Activated T-helper 1 cell treated with anti-CD3 and anti-CD28 coated beads, Interleukin-12 subunit alpha, Interleukin-12 subunit beta, Interleukin-2, Interleukin-4 antibody, amounts not matched to agents 30 ng/mL and 10 ng/mL and 1 ng/mL, durations not matched to agents 14 hours and 24 hours and 36 hours (primary cell): ENCODE data around the gene KARS1. TPM values are rescaled to one million over a fixed set of nuclear protein-coding genes. Genes with fewer than 3 reads are reported as not detected.

Experiments
- DNase-seq: peaks from one replicate; pipeline ENCODE4 v3.0.0; 2021; ENCODE audit warnings: low spot score
- H3K27ac Mint-ChIP-seq: one replicate; pipeline ENCODE4 v1.8.0; 2021; ENCODE audit warnings: mild to moderate bottlenecking, mixed read lengths
- H3K27me3 Mint-ChIP-seq: one replicate; pipeline ENCODE4 v1.8.0; 2022; ENCODE audit warnings: mild to moderate bottlenecking, moderate library complexity, mixed read lengths; ENCODE audit not compliant: insufficient read depth
- H3K36me3 Mint-ChIP-seq: one replicate; pipeline ENCODE4 v1.8.0; 2021; ENCODE audit warnings: low read depth, mixed read lengths
- H3K4me1 Mint-ChIP-seq: one replicate; pipeline ENCODE4 v1.8.0; 2021; ENCODE audit warnings: low read depth, mixed read lengths
- H3K4me3 Mint-ChIP-seq: one replicate; pipeline ENCODE4 v1.8.0; 2021; ENCODE audit warnings: mild to moderate bottlenecking, moderate library complexity, mixed read lengths
- H3K9me3 Mint-ChIP-seq: one replicate; pipeline ENCODE4 v1.8.0; 2021; ENCODE audit warnings: mixed read lengths
- intact Hi-C: fragments of 100-400 bp; cut with micrococcal nuclease; formaldehyde crosslinking; loops from one replicate; pipeline ENCODE4 v1.15.1; 2024
- total RNA-seq: library from RNA; stranded (reverse); gene quantifications from 2 replicates; pipeline ENCODE4 v1.2.3, GENCODE V29; 2022

Gene KARS1
- 256 and 271 TPM in 2 replicates for total RNA-seq

GRCh38 chr16:75647492-75648264 is at the start of gene KARS1, which contains the start of gene TERF2IP:
Gene KARS1 (minus strand): TSS chr16:75647665. CDS start chr16:75647639, 26 bp downstream.
Gene TERF2IP (plus strand): TSS chr16:75647773. CDS start chr16:75647883, 110 bp downstream.
- Mint-ChIP-seq H3K36me3 (peaks cover 46% of the 10 kb centered on the region), H3K4me1 (peaks cover 58% of the 10 kb centered on the region), H3K4me3 (peak within 1 kb of the TSS; percentile 96), H3K27me3 (no peaks in the 10 kb centered on the region), H3K27ac (peak within 1 kb of the TSS; percentile 97), H3K9me3 (no peaks in the 10 kb centered on the region)
- intact Hi-C loops, result loop anchor here (1.0 to 10.0 kb wide), 13 partner anchors 24 to 1565 kb away; partner anchors contain the start of genes ADAT1, CFDP1, GABARAPL2 and GLG1
- peak; percentile 96 for DNase-seq

GRCh38 chr16:75695708-75696107 is 48.2 kb upstream of the KARS1 start:
- DNase-seq, result no peak
- H3K27me3 Mint-ChIP-seq, result peaks cover 3% of the 10 kb centered on the region
- no peak overlapping the region for H3K27ac Mint-ChIP-seq
- H3K4me1 Mint-ChIP-seq, result no peaks in the 10 kb centered on the region
- no peaks in the 10 kb centered on the region for H3K36me3 Mint-ChIP-seq
- H3K9me3 Mint-ChIP-seq, result no peaks in the 10 kb centered on the region
- H3K4me3 Mint-ChIP-seq, result no peak overlapping the region
- intact Hi-C loops, result no loop called here

- no peaks in the 10 kb centered on the region for H3K4me1 Mint-ChIP-seq
- intact Hi-C loops, result no loop called here
- no peaks in the 10 kb centered on the region for H3K36me3 Mint-ChIP-seq
- H3K27ac Mint-ChIP-seq, result no peak overlapping the region
- no peak overlapping the region for H3K4me3 Mint-ChIP-seq
- H3K27me3 Mint-ChIP-seq, result peaks cover 7% of the 10 kb centered on the region
- DNase-seq, result no peak
- H3K9me3 Mint-ChIP-seq, result peaks cover 4% of the 10 kb centered on the region
Measured at GRCh38 chr16:75687361-75687760, 39.9 kb upstream of the KARS1 start.

GRCh38 chr16:75682308-75682707 is 34.8 kb upstream of the KARS1 start:
- peaks cover 4% of the 10 kb centered on the region for H3K9me3 Mint-ChIP-seq

GRCh38 chr16:75679366-75679765 is 31.9 kb upstream of the KARS1 start:
- intact Hi-C loops, result no loop called here
- Mint-ChIP-seq H3K4me1 (no peaks in the 10 kb centered on the region), H3K9me3 (peaks cover 4% of the 10 kb centered on the region), H3K36me3 (no peaks in the 10 kb centered on the region), H3K27me3 (peaks cover 2% of the 10 kb centered on the region), H3K4me3 (no peak overlapping the region), H3K27ac (no peak overlapping the region)
- DNase-seq, result no peak

More at GRCh38 chr16:75682308-75682707, 34.8 kb upstream of the KARS1 start:
- H3K27ac Mint-ChIP-seq, result no peak overlapping the region
- H3K4me1 Mint-ChIP-seq, result no peaks in the 10 kb centered on the region
- H3K36me3 Mint-ChIP-seq, result no peaks in the 10 kb centered on the region
- H3K4me3 Mint-ChIP-seq, result no peak overlapping the region
- H3K27me3 Mint-ChIP-seq, result peaks cover 4% of the 10 kb centered on the region
- no peak for DNase-seq
- intact Hi-C loops, result no loop called here

GRCh38 chr16:75676909-75677308 is 29.4 kb upstream of the KARS1 start, which contains the start of gene CPHXL2:
Gene CPHXL2 (minus strand): TSS chr16:75677009. CDS start chr16:75676999, 10 bp downstream.
- H3K9me3 Mint-ChIP-seq, result no peaks in the 10 kb centered on the region
- H3K27ac Mint-ChIP-seq, result no peak within 1 kb of the TSS
- no peaks in the 10 kb centered on the region for H3K4me1 Mint-ChIP-seq
- H3K4me3 Mint-ChIP-seq, result no peak within 1 kb of the TSS
- intact Hi-C loops, result no loop called here
- H3K36me3 Mint-ChIP-seq, result no peaks in the 10 kb centered on the region
- no peak for DNase-seq
- H3K27me3 Mint-ChIP-seq, result peaks cover 2% of the 10 kb centered on the region

GRCh38 chr16:75667503-75667902 is 20.0 kb upstream of the KARS1 start:
- Mint-ChIP-seq H3K27me3 (no peaks in the 10 kb centered on the region), H3K9me3 (no peaks in the 10 kb centered on the region), H3K27ac (no peak overlapping the region), H3K4me1 (no peaks in the 10 kb centered on the region), H3K4me3 (no peak overlapping the region), H3K36me3 (no peaks in the 10 kb centered on the region)
- no peak for DNase-seq
- intact Hi-C loops, result no loop called here

- DNase-seq, result no peak
- intact Hi-C loops, result no loop called here
- Mint-ChIP-seq H3K27ac (no peak overlapping the region), H3K9me3 (no peaks in the 10 kb centered on the region), H3K36me3 (peaks cover 23% of the 10 kb centered on the region), H3K4me1 (peaks cover 15% of the 10 kb centered on the region), H3K27me3 (no peaks in the 10 kb centered on the region), H3K4me3 (no peak overlapping the region)
Measured at GRCh38 chr16:75660726-75661302, 13.3 kb upstream of the KARS1 start.

GRCh38 chr16:75660321-75660720 is 12.9 kb upstream of the KARS1 start:
- H3K27ac Mint-ChIP-seq, result no peak overlapping the region
- peaks cover 15% of the 10 kb centered on the region for H3K4me1 Mint-ChIP-seq
- H3K36me3 Mint-ChIP-seq, result peaks cover 25% of the 10 kb centered on the region
- no peaks in the 10 kb centered on the region for H3K27me3 Mint-ChIP-seq
- intact Hi-C loops, result no loop called here
- DNase-seq, result no peak
- H3K4me3 Mint-ChIP-seq, result no peak overlapping the region
- H3K9me3 Mint-ChIP-seq, result no peaks in the 10 kb centered on the region

- no peaks in the 10 kb centered on the region for H3K27me3 Mint-ChIP-seq
- intact Hi-C loops, result no loop called here
- H3K27ac Mint-ChIP-seq, result no peak overlapping the region
- H3K36me3 Mint-ChIP-seq, result peaks cover 35% of the 10 kb centered on the region
- no peak for DNase-seq
- H3K4me1 Mint-ChIP-seq, result peaks cover 28% of the 10 kb centered on the region
- no peaks in the 10 kb centered on the region for H3K9me3 Mint-ChIP-seq
- H3K4me3 Mint-ChIP-seq, result no peak overlapping the region
Measured at GRCh38 chr16:75658175-75658574, 10.7 kb upstream of the KARS1 start.

GRCh38 chr16:75653922-75654321 is 6.5 kb upstream of the KARS1 start:
- intact Hi-C loops, result no loop called here
- Mint-ChIP-seq H3K4me3 (no peak overlapping the region), H3K9me3 (no peaks in the 10 kb centered on the region), H3K27me3 (no peaks in the 10 kb centered on the region), H3K27ac (peak overlapping the region; percentile 18), H3K4me1 (peaks cover 65% of the 10 kb centered on the region), H3K36me3 (peaks cover 49% of the 10 kb centered on the region)
- DNase-seq, result no peak

- DNase-seq, result peak; percentile 79
- Mint-ChIP-seq H3K4me1 (peaks cover 61% of the 10 kb centered on the region), H3K36me3 (peaks cover 44% of the 10 kb centered on the region), H3K9me3 (no peaks in the 10 kb centered on the region), H3K27ac (peak overlapping the region; percentile 97), H3K4me3 (peak overlapping the region; percentile 96), H3K27me3 (no peaks in the 10 kb centered on the region)
- intact Hi-C loops, result loop anchor here (1.0 to 10.0 kb wide), 6 partner anchors 116 to 1564 kb away; partner anchors contain the start of genes GLG1 and PSMD7
Measured at GRCh38 chr16:75648265-75649076, 1.0 kb upstream of the KARS1 start.
